ENCODE measurements around the gene IPO8.
"Not testable (repeated sequence)": the region's sequence is repeated elsewhere in the genome, so short reads cannot be mapped to it uniquely, and the experiment has no call there.

IPO8 gene

DNA sequence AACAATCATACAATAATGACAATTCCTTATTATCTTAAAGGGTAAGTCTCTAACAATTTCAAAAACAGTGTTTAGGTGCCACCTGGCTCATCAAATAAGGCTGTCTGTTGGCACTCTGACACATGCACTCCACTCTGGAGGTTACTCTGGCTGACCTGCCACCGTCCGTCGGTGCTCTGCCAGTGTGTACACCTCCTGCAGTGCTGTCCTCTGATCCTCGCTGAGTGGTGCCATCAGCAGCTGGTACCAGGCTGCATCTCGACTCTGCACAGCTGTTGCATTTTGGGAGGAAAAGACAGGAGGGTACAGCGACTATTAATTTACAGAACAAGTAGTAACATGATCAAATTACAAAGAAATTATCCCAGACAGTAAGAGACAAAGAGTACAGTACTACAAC is 63.9 kb downstream of the IPO8 start:
- H3K4me1 Mint-ChIP-seq, result no peaks in the 10 kb centered on the region
- peaks cover 80% of the 10 kb centered on the region for H3K36me3 Mint-ChIP-seq
- no peak overlapping the region for H3K4me3 Mint-ChIP-seq
- no peak overlapping the region for H3K27ac Mint-ChIP-seq
- no peaks in the 10 kb centered on the region for H3K27me3 Mint-ChIP-seq
- no peak for ATAC-seq
- no peaks in the 10 kb centered on the region for H3K9me3 Mint-ChIP-seq

DNA sequence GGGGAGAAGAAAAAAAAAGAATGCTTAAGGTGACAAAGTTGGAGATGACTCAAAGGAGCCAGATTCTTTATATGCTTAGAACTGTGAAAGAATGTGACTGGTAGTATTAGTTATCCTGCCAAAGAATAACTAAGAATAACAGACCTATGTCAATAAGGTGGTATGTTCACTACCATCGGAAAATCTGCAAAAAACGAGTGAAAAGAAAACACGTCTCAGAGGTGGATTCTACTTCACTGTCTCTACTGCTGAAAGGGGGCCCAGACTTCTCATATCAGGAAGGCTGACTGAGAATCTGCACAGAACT is 64.7 kb downstream of the IPO8 start:
- ATAC-seq, result no peak
- no peaks in the 10 kb centered on the region for H3K4me1 Mint-ChIP-seq
- no peaks in the 10 kb centered on the region for H3K27me3 Mint-ChIP-seq
- H3K27ac Mint-ChIP-seq, result no peak overlapping the region
- H3K4me3 Mint-ChIP-seq, result no peak overlapping the region
- no peaks in the 10 kb centered on the region for H3K9me3 Mint-ChIP-seq
- H3K36me3 Mint-ChIP-seq, result peaks cover 72% of the 10 kb centered on the region

DNA sequence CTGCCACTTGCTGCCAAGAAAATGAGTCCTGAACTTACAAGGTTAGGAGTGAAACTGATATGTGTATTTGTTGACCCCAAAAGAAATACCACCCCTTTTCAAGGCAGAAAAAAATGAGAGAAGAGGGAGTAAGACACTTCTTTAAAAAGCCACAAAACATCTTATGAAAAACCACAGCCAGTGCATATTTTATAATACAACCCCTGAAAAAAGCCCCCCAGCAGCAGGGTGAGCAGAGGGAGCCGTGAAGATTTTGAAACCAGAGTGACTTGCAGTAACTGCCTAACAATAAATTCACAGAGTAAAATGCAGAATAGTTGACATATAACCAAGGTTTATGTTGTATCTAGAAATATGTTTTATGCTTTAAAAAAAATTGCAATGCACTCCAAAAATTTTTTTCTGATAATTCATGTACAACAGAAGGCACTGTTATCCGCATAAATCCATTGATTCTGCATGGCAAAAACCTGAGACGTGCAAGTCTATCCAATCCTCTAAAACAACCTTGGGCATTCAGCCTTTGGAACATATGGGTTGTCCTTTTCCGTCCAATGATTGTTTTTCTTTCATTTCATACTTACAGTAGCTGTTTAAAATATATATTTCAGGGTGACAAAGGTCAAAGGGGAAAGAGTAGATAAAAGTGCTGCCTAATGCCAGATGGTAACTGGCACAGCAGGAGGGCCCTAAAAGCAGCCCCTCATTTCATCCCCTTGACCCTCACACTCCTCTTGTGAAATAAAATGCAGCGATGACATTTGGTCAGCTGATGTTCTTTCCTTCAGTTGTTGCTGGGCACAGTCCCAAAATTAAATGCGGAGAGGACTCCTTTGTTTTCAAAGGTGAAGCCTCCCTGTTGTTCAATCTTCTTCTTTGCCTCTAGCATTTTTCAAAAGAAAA is 65.3 kb downstream of the IPO8 start:
- no peak overlapping the region for H3K27ac Mint-ChIP-seq
- H3K27me3 Mint-ChIP-seq, result no peaks in the 10 kb centered on the region
- H3K4me1 Mint-ChIP-seq, result no peaks in the 10 kb centered on the region
- H3K36me3 Mint-ChIP-seq, result peaks cover 69% of the 10 kb centered on the region
- H3K4me3 Mint-ChIP-seq, result no peak overlapping the region
- H3K9me3 Mint-ChIP-seq, result no peaks in the 10 kb centered on the region
- ATAC-seq, result no peak

DNA sequence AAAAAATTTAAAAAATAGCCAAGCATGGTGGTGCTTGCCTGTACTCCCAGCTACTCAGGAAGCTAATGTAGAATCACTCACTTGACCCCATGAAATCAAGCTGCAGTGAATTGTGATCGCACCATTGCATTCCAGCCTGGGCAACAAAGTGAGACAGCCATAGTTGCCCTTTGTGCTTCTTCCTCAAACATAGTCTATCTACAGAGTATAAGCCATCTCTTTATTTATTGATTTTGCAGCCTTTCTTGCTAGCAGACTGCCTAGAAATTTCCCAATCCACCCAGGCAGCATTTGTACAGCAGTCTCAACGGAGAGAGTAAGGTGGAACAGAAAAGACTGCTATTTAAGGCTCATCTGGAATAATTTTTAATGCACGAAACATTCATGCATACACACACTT is 68.8 kb downstream of the IPO8 start:
- H3K36me3 Mint-ChIP-seq, result peaks cover 43% of the 10 kb centered on the region
- no peak overlapping the region for H3K4me3 Mint-ChIP-seq
- ATAC-seq, result no peak
- no peaks in the 10 kb centered on the region for H3K27me3 Mint-ChIP-seq
- H3K4me1 Mint-ChIP-seq, result no peaks in the 10 kb centered on the region
- no peaks in the 10 kb centered on the region for H3K9me3 Mint-ChIP-seq
- no peak overlapping the region for H3K27ac Mint-ChIP-seq

DNA sequence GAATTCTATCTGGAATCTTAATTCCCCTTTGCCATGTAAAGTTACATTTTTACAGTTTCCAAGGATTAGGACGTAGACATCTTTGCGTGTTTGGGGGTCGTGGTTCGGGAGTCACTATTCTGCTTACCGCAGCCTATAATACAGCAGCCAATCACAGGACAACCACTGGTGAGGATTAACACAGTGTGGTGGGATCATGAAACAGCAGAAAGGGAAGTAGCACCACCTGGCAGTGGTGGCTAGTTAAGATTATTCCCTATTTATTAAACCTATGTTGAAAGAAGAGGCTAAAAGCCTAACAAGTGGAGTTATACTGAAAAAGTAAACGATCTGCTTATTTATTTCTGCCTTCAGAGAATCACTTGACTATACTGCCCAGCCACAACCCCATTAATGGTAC is 71.7 kb downstream of the IPO8 start:
- Mint-ChIP-seq H3K27me3 (no peaks in the 10 kb centered on the region), H3K27ac (no peak overlapping the region), H3K4me1 (no peaks in the 10 kb centered on the region), H3K36me3 (peaks cover 21% of the 10 kb centered on the region), H3K9me3 (no peaks in the 10 kb centered on the region), H3K4me3 (no peak overlapping the region)
- no peak for ATAC-seq

DNA sequence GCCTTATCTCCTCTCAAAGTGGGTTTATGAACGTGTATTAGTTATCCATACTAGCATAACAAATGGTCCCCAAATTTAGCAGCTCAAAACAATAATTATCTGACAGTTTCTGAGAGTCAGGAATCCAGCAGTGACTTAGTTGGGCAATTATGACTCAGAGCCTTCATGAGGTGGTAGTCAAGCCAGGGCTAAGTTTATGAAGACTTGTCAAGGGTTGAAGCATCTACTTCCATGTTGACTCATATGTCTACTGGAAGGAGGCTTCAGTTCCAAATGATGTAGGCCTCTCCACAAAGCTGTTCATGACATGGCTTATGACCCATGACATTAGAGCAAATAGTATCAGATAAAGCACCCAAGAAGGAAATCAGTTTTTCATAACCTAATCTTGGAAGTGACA is 73.2 kb downstream of the IPO8 start:
- Mint-ChIP-seq H3K4me1 (no peaks in the 10 kb centered on the region), H3K27me3 (no peaks in the 10 kb centered on the region), H3K36me3 (peaks cover 14% of the 10 kb centered on the region), H3K9me3 (no peaks in the 10 kb centered on the region), H3K4me3 (no peak overlapping the region), H3K27ac (no peak overlapping the region)
- no peak for ATAC-seq

DNA sequence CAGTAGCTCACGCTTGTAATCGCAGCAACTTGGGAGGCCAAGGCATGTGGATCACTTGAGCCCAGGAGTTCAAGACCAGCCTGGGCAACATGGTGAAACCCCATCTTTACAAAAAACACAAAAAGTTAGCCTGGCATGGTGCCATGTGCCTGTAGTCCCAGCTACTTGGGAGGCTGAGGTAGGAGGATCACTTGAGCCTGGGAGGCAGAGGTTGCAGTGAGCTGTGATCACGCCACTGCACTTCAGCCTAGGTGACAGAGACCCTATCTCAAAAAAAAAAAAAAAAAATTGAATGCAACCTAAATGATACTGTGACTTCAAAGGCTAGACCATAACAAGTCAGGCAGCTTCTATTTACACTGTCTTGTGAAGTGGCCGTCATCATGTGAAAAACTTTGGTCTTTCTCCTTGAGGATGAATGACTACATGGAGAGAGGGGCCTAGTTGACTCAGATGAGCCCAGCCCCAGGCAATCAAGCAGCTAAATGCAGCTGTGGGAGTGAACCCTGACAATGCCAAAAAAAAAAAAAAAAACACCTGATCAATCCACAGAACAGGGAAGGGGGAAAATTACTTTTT is 73.9 kb downstream of the IPO8 start:
- peaks cover 14% of the 10 kb centered on the region for H3K36me3 Mint-ChIP-seq
- H3K4me3 Mint-ChIP-seq, H3K27ac Mint-ChIP-seq, H3K9me3 Mint-ChIP-seq, ATAC-seq, H3K4me1 Mint-ChIP-seq, H3K27me3 Mint-ChIP-seq: not testable (repeated sequence)

DNA sequence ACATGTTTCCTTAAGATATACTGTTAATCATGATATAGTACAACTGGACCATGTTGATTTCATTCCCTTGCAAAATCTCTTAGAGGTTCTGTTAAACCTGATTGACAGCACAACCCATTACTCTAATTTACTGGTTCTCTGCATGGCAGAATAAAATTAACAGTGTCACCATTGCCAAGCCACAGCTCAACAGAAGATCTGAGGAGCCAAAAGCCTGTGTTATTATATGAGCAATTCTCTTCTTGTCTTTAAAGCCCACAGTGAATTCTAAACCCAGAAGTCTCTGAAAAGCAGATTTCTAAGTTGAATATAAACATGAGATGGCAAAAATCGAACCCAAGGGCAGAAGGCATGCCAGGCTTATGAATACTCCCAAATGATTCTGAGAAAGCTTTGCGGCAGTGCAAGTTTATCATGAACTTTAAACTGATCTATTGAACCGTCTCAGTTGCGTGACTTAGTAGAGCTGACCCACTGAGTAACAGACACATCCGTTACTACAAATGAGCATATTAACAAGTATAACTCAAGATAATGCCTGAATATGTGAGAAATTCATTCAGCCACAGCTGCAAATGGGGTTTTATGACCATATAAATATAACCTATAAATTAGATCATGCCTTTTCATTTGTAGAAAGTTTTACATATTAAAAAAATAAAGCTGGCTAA is 78.2 kb downstream of the IPO8 start:
- no peak overlapping the region for H3K27ac Mint-ChIP-seq
- H3K36me3 Mint-ChIP-seq, result peaks cover 5% of the 10 kb centered on the region
- no peak overlapping the region for H3K4me3 Mint-ChIP-seq
- H3K9me3 Mint-ChIP-seq, result no peaks in the 10 kb centered on the region
- no peaks in the 10 kb centered on the region for H3K27me3 Mint-ChIP-seq
- no peak for ATAC-seq
- no peaks in the 10 kb centered on the region for H3K4me1 Mint-ChIP-seq

DNA sequence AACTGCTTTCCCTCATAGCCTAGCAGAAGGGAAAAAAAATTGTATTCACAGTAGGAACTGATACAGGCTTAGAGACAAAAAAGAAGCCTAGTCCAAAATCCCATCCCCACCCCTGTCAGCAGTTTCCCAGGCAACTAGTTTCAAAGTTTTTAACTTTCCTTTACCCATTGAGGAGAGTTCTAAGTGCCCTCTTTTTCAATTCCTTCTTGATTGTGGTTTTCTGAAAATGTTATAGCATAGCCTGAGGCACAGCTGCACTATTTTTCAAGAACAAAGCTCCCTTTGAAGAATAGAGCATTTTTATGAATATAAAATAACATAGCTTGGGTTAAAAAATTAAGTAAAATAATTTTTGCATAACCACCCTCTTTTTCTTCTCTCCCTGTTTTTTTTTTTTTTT is 81.6 kb downstream of the IPO8 start:
- Mint-ChIP-seq H3K4me3 (no peak overlapping the region), H3K36me3 (peaks cover 4% of the 10 kb centered on the region), H3K27ac (no peak overlapping the region), H3K27me3 (no peaks in the 10 kb centered on the region), H3K9me3 (peaks cover 5% of the 10 kb centered on the region), H3K4me1 (no peaks in the 10 kb centered on the region)
- ATAC-seq, result no peak

DNA sequence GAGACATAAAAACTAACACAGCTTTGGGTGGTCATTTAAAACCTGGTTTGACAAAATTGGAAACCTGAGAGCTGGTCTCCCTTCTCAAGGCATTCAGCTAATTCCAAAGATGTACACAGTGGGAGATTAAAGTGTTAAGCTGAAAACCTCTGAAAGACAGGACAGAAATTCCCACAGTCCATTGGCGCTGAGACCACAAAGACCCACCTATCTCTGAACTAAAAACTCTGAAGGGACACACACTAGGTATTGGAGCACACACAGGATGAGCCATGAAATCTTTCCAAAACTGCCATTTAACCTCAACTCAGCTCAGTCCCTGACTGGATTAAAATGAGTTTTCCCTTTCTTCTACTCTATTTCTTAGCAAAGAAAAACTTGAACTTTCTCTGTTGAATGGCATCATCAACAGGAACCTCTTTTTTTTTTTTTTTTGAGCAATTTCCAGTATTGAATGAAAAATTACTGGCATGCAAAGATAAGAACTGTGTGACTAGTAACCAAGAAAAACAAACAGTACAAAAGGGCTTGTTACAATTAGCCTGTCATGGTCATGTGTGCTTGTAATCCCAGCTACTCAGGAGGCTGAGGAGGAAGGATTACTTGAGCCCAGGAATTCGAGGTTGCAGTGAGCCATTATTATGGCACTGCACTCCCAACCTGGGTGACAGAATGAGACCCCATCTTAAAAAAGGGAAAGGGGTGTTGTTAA is 82.4 kb downstream of the IPO8 start:
- Mint-ChIP-seq H3K27ac (no peak overlapping the region), H3K27me3 (no peaks in the 10 kb centered on the region), H3K4me3 (no peak overlapping the region), H3K36me3 (peaks cover 4% of the 10 kb centered on the region), H3K9me3 (peaks cover 10% of the 10 kb centered on the region), H3K4me1 (no peaks in the 10 kb centered on the region)
- ATAC-seq, result no peak

DNA sequence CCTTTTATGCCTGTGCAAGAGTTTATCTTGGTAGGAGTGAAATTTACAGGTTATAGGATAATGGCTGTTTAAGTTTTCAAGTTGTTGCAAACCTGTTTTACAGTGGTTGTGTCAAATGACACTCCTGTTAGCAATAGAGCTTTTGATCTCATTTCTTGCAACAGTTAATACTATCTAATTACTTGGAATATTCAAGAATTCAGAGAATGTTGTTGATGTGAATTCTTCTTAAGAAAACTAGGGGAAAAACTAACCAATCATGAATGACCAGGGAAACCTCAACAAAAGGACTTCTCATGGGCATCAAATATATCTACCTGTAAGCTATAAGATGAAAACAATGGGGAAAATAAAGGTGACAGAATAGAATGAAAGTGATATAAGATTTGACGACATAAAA is 85.0 kb downstream of the IPO8 start:
- no peak for ATAC-seq
- peaks cover 15% of the 10 kb centered on the region for H3K9me3 Mint-ChIP-seq
- no peak overlapping the region for H3K27ac Mint-ChIP-seq
- H3K4me1 Mint-ChIP-seq, result no peaks in the 10 kb centered on the region
- peaks cover 5% of the 10 kb centered on the region for H3K36me3 Mint-ChIP-seq
- H3K27me3 Mint-ChIP-seq, result no peaks in the 10 kb centered on the region
- no peak overlapping the region for H3K4me3 Mint-ChIP-seq

DNA sequence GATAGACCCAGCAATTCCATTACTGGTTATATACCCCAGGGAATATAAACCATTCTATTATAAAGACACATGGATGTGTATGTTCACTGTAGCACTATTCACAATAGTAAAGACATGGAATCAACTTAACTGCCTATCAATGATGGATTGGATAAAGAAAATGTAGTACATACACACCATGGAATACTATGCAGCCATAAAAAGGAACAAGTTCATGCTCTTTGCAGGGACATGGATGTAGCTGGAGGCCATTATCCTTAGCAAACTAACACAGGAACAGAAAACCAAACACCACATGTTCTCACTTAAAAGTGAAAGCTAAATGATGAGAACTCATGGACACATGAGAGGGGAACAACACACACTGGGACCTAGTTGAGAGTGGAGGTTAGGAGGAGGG is 85.8 kb downstream of the IPO8 start:
- H3K4me3 Mint-ChIP-seq, H3K27ac Mint-ChIP-seq, ATAC-seq, H3K27me3 Mint-ChIP-seq, H3K4me1 Mint-ChIP-seq: not testable (repeated sequence)
- H3K36me3 Mint-ChIP-seq, result peaks cover 14% of the 10 kb centered on the region
- peaks cover 15% of the 10 kb centered on the region for H3K9me3 Mint-ChIP-seq

DNA sequence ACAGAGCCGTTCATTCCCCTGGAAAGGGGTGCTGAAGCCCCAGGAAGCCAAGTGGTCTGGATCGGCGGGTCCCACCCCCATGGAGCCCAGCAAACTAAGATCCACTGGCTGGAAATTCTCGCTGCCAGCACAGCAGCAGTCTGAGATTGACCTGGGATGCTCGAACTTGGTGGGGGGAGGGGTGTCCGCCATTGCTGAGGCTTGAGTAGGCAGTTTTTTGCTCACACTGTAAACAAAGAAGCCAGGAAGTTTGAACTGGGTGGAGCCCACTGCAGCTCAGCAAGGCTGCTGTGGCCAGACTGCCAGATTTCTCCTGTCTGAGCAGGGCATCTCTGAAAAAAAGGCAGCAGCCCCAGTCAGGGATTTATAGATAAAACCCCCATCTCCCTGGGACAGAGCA is 91.4 kb downstream of the IPO8 start:
- Mint-ChIP-seq H3K36me3 (peaks cover 35% of the 10 kb centered on the region), H3K9me3 (peaks cover 24% of the 10 kb centered on the region)
- not testable (repeated sequence) for H3K4me3 Mint-ChIP-seq, H3K27ac Mint-ChIP-seq, H3K27me3 Mint-ChIP-seq, ATAC-seq, H3K4me1 Mint-ChIP-seq

DNA sequence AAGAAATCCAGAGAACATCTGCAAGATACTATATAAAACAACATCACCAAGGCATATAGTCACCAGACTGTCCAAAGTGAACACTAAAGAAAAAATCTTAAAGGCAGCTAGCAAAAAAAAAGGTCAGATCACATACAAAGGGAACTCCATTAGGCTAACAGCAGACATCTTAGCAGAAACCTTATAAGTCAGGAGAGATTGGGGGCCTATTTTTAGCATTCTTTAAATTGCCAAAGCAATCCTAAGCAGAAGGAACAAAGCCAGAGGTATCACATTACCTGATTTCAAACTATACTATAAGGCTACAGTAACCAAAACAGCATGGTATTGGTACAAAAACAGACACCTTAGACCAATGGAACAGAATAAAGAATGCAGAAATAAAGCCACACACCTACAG is 92.5 kb downstream of the IPO8 start:
- Mint-ChIP-seq H3K27me3 (no peaks in the 10 kb centered on the region), H3K9me3 (peaks cover 18% of the 10 kb centered on the region), H3K4me3 (no peak overlapping the region), H3K4me1 (no peaks in the 10 kb centered on the region), H3K36me3 (peaks cover 34% of the 10 kb centered on the region), H3K27ac (no peak overlapping the region)
- ATAC-seq, result no peak

DNA sequence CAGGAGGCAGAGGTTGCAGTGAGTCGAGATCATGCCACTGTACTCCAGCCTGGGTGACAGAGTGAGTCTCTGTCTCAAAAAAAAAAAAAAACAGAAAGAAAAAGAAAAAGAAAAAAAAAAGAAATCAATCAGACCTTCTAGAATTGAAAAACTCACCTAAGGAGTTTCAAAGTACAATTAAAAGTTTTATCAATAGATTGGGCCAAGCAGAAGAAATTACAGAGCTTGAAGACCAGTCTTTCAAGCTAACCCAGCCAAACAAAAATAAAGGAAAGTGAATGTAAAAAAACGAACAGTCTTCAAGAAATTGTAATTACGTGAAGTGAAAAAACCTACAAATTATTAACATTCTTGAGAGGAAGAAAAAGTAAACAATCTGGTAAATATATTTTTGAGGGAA is 93.0 kb downstream of the IPO8 start:
- Mint-ChIP-seq H3K4me1 (no peaks in the 10 kb centered on the region), H3K27me3 (no peaks in the 10 kb centered on the region), H3K36me3 (peaks cover 34% of the 10 kb centered on the region), H3K4me3 (no peak overlapping the region), H3K9me3 (peaks cover 17% of the 10 kb centered on the region), H3K27ac (no peak overlapping the region)
- no peak for ATAC-seq

All from stimulated activated memory B cell treated with anti-CD40 and anti-IgM and Interleukin-4, amounts not matched to agents 10 μg/mL and 1 μg/mL and 100 μg/mL, for 72 hours (primary cell).